HCT116 (cell line): ENCODE measurements around the gene FAM53A.

Experiments
- CBX3 ChIP-seq: IDR thresholded peaks from 2 replicates; pipeline ENCODE4 v1.6.1; 2012; ENCODE audit warnings: low read depth
- ELF1 ChIP-seq: IDR thresholded peaks from 2 replicates; pipeline ENCODE4 v1.6.1; 2012; ENCODE audit warnings: low read depth, borderline replicate concordance
- EZH2phosphoT487 ChIP-seq: fragments of 200-600 bp; IDR thresholded peaks from 2 replicates; pipeline ENCODE4 v1.6.1; 2018; ENCODE audit warnings: antibody characterized with exemption, borderline replicate concordance
- POLR2A ChIP-seq: IDR thresholded peaks from 2 replicates; pipeline ENCODE4 v1.7.0; 2011; ENCODE audit warnings: borderline replicate concordance; ENCODE audit not compliant: insufficient read depth, insufficient read length; ENCODE audit errors: extremely low read depth
- ZNF274 ChIP-seq: fragments of 200-500 bp; sonication (Bioruptor generic); IDR thresholded peaks from 2 replicates; pipeline ENCODE4 v1.6.1; 2014; ENCODE audit warnings: mild to moderate bottlenecking, low read depth, low read length, inconsistent platforms
- TF ChIP-seq, protein P1 (sequence below): IDR thresholded peaks from 2 replicates; pipeline ENCODE4 v1.6.1; 2012
- TF ChIP-seq, protein P2 (sequence below), 3 experiments: fragments of 200-600 bp in 1 of 3; sonication (generic) in 1 of 3; IDR thresholded peaks in 2 of 3; conservative IDR thresholded peaks in 1 of 3; 2 replicates each; pipeline ENCODE4 v1.5.1; 2012 to 2017; ENCODE audit warnings: low read depth in 2 of 3, low read length in 2 of 3, antibody characterized with exemption in 1 of 3, borderline replicate concordance in 1 of 3, control low read depth in 1 of 3, mild to moderate bottlenecking in 1 of 3, mixed read lengths in 1 of 3, mixed run types in 1 of 3, moderate library complexity in 1 of 3; ENCODE audit not compliant: insufficient read depth in 1 of 3
- TF ChIP-seq, protein P3 (sequence below): IDR thresholded peaks from 2 replicates; pipeline ENCODE4 v1.6.1; 2012; ENCODE audit warnings: low read depth

DNA sequence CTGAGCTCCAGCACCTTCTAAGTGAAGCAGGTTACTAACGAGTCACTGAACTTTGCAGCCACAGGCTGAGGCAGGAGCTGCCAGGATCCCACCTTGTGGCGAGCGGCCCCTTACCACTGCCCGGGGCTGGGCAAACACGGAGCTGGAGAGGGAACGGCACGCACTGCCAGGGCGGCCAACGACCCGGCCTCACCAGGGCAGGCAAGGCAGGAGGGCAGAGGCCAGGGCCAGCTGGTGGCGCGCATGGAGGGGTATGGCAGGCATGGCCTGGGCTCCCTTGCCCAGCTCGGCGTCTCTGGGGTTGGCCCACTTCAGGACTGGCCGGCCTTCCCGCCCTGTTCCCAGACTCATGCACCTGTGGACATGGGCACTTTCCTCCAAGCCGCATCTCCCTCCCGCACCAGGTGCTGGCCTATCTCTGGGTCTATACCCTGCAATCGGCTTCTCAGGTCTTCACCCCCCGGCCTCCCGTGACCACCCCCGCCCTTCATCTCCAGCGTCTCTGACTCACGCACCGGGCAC is 64.9 kb downstream of the FAM53A start:
- TF ChIP-seq POLR2A (no peak), CBX3 (no peak), ELF1 (no peak), EZH2phosphoT487 (no peak), ZNF274 (no peak)
- TF ChIP-seq, protein P1, sequence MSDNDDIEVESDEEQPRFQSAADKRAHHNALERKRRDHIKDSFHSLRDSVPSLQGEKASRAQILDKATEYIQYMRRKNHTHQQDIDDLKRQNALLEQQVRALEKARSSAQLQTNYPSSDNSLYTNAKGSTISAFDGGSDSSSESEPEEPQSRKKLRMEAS = no peak
- TF ChIP-seq, protein P2, sequence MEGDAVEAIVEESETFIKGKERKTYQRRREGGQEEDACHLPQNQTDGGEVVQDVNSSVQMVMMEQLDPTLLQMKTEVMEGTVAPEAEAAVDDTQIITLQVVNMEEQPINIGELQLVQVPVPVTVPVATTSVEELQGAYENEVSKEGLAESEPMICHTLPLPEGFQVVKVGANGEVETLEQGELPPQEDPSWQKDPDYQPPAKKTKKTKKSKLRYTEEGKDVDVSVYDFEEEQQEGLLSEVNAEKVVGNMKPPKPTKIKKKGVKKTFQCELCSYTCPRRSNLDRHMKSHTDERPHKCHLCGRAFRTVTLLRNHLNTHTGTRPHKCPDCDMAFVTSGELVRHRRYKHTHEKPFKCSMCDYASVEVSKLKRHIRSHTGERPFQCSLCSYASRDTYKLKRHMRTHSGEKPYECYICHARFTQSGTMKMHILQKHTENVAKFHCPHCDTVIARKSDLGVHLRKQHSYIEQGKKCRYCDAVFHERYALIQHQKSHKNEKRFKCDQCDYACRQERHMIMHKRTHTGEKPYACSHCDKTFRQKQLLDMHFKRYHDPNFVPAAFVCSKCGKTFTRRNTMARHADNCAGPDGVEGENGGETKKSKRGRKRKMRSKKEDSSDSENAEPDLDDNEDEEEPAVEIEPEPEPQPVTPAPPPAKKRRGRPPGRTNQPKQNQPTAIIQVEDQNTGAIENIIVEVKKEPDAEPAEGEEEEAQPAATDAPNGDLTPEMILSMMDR (IDR thresholded peaks at IDR 0.05 in 2 of 3, conservative IDR thresholded peaks at IDR 0.05 in 1 of 3; ENCODE audit: borderline replicate concordance in 1 of 3, insufficient read depth in 1 of 3, low read depth in 2 of 3, low read length in 2 of 3) = no peak
- TF ChIP-seq, protein P3, sequence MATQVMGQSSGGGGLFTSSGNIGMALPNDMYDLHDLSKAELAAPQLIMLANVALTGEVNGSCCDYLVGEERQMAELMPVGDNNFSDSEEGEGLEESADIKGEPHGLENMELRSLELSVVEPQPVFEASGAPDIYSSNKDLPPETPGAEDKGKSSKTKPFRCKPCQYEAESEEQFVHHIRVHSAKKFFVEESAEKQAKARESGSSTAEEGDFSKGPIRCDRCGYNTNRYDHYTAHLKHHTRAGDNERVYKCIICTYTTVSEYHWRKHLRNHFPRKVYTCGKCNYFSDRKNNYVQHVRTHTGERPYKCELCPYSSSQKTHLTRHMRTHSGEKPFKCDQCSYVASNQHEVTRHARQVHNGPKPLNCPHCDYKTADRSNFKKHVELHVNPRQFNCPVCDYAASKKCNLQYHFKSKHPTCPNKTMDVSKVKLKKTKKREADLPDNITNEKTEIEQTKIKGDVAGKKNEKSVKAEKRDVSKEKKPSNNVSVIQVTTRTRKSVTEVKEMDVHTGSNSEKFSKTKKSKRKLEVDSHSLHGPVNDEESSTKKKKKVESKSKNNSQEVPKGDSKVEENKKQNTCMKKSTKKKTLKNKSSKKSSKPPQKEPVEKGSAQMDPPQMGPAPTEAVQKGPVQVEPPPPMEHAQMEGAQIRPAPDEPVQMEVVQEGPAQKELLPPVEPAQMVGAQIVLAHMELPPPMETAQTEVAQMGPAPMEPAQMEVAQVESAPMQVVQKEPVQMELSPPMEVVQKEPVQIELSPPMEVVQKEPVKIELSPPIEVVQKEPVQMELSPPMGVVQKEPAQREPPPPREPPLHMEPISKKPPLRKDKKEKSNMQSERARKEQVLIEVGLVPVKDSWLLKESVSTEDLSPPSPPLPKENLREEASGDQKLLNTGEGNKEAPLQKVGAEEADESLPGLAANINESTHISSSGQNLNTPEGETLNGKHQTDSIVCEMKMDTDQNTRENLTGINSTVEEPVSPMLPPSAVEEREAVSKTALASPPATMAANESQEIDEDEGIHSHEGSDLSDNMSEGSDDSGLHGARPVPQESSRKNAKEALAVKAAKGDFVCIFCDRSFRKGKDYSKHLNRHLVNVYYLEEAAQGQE = no peak
